H1 (cell line): ENCODE results near the gene TUBB1. TPM values are rescaled to one million over a fixed set of nuclear protein-coding genes. Genes with fewer than 3 reads are reported as not detected.

Experiments used
- CTCF ChIA-PET: fragments of 300-600 bp; sonication (Branson Sonifier 250); formaldehyde crosslinking; loops from one replicate; lab custom pipeline; 2021; ENCODE audit not compliant: partially characterized antibody; lab: Charles Lee
- POLR2A ChIA-PET: fragments of 300-600 bp; sonication (Branson Sonifier 250); formaldehyde crosslinking; loops from one replicate; lab custom pipeline; 2021; ENCODE audit warnings: inconsistent platforms; ENCODE audit not compliant: partially characterized antibody; lab: Charles Lee
- DNase-seq, 2 experiments: peaks; one replicate each; pipeline versions ENCODE4 v3.0.0 to v3.0.0-alpha.2; 2010 to 2022; ENCODE audit warnings: low spot score in 2 of 2, low read depth in 1 of 2, mixed read lengths in 1 of 2
- FAIRE-seq: peaks from 2 replicates; lab custom pipeline; 2011; peaks lifted over from hg19 to GRCh38; lab: Jason Lieb, UNC
- H2AFZ ChIP-seq: 2 replicates; pipeline ENCODE4 v1.8.1; 2012; ENCODE audit warnings: low read length, inconsistent platforms
- H2AK5ac ChIP-seq: 2 replicates; pipeline ENCODE4 v1.6.1; 2013; ENCODE audit warnings: low read depth, low read length
- H2BK120ac ChIP-seq: replicated peaks from 2 replicates; pipeline ENCODE3; 2013; ENCODE audit warnings: low read depth, low read length, inconsistent platforms
- H2BK12ac ChIP-seq: 2 replicates; pipeline ENCODE4 v1.6.1; 2013; ENCODE audit warnings: low read depth, low read length
- H2BK15ac ChIP-seq: 2 replicates; pipeline ENCODE4 v1.6.1; 2013; ENCODE audit warnings: low read length
- H2BK20ac ChIP-seq: 2 replicates; pipeline ENCODE4 v1.6.1; 2013; ENCODE audit warnings: low read length
- H2BK5ac ChIP-seq: 2 replicates; pipeline ENCODE4 v1.6.1; 2013; ENCODE audit warnings: low read depth, low read length
- H3K14ac ChIP-seq: 2 replicates; pipeline ENCODE4 v1.6.1; 2013; ENCODE audit warnings: inconsistent platforms; ENCODE audit not compliant: insufficient read length
- H3K18ac ChIP-seq: 2 replicates; pipeline ENCODE4 v1.6.1; 2013; ENCODE audit warnings: low read length; ENCODE audit errors: extremely low read depth
- H3K23ac ChIP-seq: 2 replicates; pipeline ENCODE4 v1.6.1; 2013; ENCODE audit warnings: inconsistent platforms; ENCODE audit not compliant: insufficient read length
- H3K23me2 ChIP-seq: 2 replicates; pipeline ENCODE4 v1.6.1; 2013; ENCODE audit warnings: low read depth, low read length
- H3K27ac ChIP-seq: 2 replicates; pipeline ENCODE4 v1.6.1; 2011; ENCODE audit warnings: low read depth, low read length, inconsistent platforms
- H3K27me3 ChIP-seq, 4 experiments: replicated peaks in 1 of 4; 1 replicate in 1 of 4; 2 replicates in 3 of 4; pipeline versions ENCODE4 v1.6.1 to v1.8.1; 2011 to 2013; ENCODE audit warnings: low read length in 3 of 4, mild to moderate bottlenecking in 3 of 4, inconsistent platforms in 2 of 4, mixed read lengths in 2 of 4, moderate library complexity in 1 of 4; ENCODE audit not compliant: control insufficient read depth in 3 of 4, insufficient read depth in 3 of 4; ENCODE audit errors: extremely low read depth in 1 of 4
- H3K36me3 ChIP-seq, 4 experiments: 2 replicates each; pipeline versions ENCODE4 v1.6.1 to v1.8.1; 2011 to 2013; ENCODE audit warnings: mild to moderate bottlenecking in 4 of 4, low read length in 3 of 4, moderate library complexity in 2 of 4, control low read depth in 1 of 4, inconsistent platforms in 1 of 4; ENCODE audit not compliant: insufficient read depth in 4 of 4, control insufficient read depth in 2 of 4
- H3K4ac ChIP-seq: replicated peaks from 2 replicates; pipeline ENCODE3; 2013; ENCODE audit warnings: low read length, low read depth, mixed read lengths, inconsistent platforms; ENCODE audit not compliant: insufficient read length
- H3K4me1 ChIP-seq, 4 experiments: replicated peaks in 1 of 4; 1 replicate in 1 of 4; 2 replicates in 3 of 4; pipeline versions ENCODE4 v1.6.1 to v1.8.1; 2011 to 2013; ENCODE audit warnings: low read length in 3 of 4, inconsistent platforms in 2 of 4, mixed read lengths in 1 of 4; ENCODE audit not compliant: insufficient read depth in 4 of 4, control insufficient read depth in 3 of 4
- H3K4me2 ChIP-seq, 2 experiments: 2 replicates each; pipeline versions ENCODE4 v1.6.1 to v1.8.1; 2011 to 2013; ENCODE audit warnings: low read depth in 2 of 2, low read length in 2 of 2, control low read depth in 1 of 2, inconsistent platforms in 1 of 2, mild to moderate bottlenecking in 1 of 2; ENCODE audit not compliant: insufficient read depth in 1 of 2
- H3K4me3 ChIP-seq, 4 experiments: fragments of 200-600, 300-600 bp in 1 of 4; sonication (generic), shearing (Covaris generic), sonication (Bioruptor Twin) in 1 of 4; 2 replicates each; pipeline versions ENCODE4 v1.5.1 to v1.8.1; 2011 to 2016; ENCODE audit warnings: low read length in 4 of 4, low read depth in 3 of 4, control low read depth in 2 of 4, inconsistent platforms in 2 of 4, mild to moderate bottlenecking in 2 of 4, mixed read lengths in 1 of 4, moderate library complexity in 1 of 4; ENCODE audit not compliant: insufficient read depth in 2 of 4; ENCODE audit errors: extremely low read depth in 1 of 4
- H3K56ac ChIP-seq: replicated peaks from 2 replicates; pipeline ENCODE3; 2013; ENCODE audit warnings: low read depth, mild to moderate bottlenecking, mixed read lengths, low read length, inconsistent platforms; ENCODE audit not compliant: insufficient read length
- H3K79me1 ChIP-seq: 2 replicates; pipeline ENCODE4 v1.6.1; 2013; ENCODE audit warnings: low read depth, low read length, control low read depth
- H3K79me2 ChIP-seq, 2 experiments: 2 replicates each; pipeline versions ENCODE4 v1.6.1 to v1.8.1; 2012 to 2013; ENCODE audit warnings: low read length in 2 of 2, mild to moderate bottlenecking in 2 of 2, inconsistent platforms in 1 of 2; ENCODE audit not compliant: insufficient read depth in 2 of 2, control insufficient read depth in 1 of 2
- H3K9ac ChIP-seq, 4 experiments: replicated peaks in 1 of 4; 1 replicate in 1 of 4; 2 replicates in 3 of 4; pipeline versions ENCODE4 v1.6.1 to v1.8.1; 2011 to 2013; ENCODE audit warnings: low read depth in 3 of 4, low read length in 3 of 4, control low read depth in 2 of 4, mild to moderate bottlenecking in 2 of 4, moderate library complexity in 2 of 4, inconsistent platforms in 1 of 4; ENCODE audit errors: extremely low read depth in 1 of 4
- H3K9me3 ChIP-seq, 2 experiments: 2 replicates each; pipeline versions ENCODE4 v1.6.1 to v1.8.1; 2012 to 2013; ENCODE audit warnings: mild to moderate bottlenecking in 2 of 2, moderate library complexity in 2 of 2, control low read depth in 1 of 2, inconsistent platforms in 1 of 2, low read depth in 1 of 2, low read length in 1 of 2, mixed read lengths in 1 of 2; ENCODE audit not compliant: insufficient read depth in 2 of 2
- H4K20me1 ChIP-seq, 2 experiments: replicated peaks in 1 of 2; 2 replicates each; pipeline versions ENCODE3 to v1.8.1; 2011 to 2013; ENCODE audit warnings: inconsistent platforms in 2 of 2, low read length in 2 of 2, mild to moderate bottlenecking in 1 of 2; ENCODE audit not compliant: insufficient read depth in 2 of 2, control insufficient read depth in 1 of 2
- H4K5ac ChIP-seq: 2 replicates; pipeline ENCODE4 v1.6.1; 2013; ENCODE audit warnings: low read length, low read depth, mixed read lengths, inconsistent platforms; ENCODE audit not compliant: insufficient read length
- H4K8ac ChIP-seq: 2 replicates; pipeline ENCODE4 v1.8.0; 2013; ENCODE audit warnings: mild to moderate bottlenecking, moderate library complexity, low read length, inconsistent platforms; ENCODE audit not compliant: insufficient read depth; ENCODE audit errors: extremely low read depth
- H4K91ac ChIP-seq: replicated peaks from 2 replicates; pipeline ENCODE3; 2013; ENCODE audit warnings: low read length, mixed read lengths, inconsistent platforms; ENCODE audit not compliant: insufficient read length
- BACH1 ChIP-seq: IDR thresholded peaks from 2 replicates; pipeline ENCODE4 v1.6.1; 2012; ENCODE audit warnings: low read length, improper control_type of control experiment
- CEBPB ChIP-seq: IDR thresholded peaks from 2 replicates; pipeline ENCODE4 v1.6.1; 2012; ENCODE audit warnings: low read depth, low read length
- CHD2 ChIP-seq: IDR thresholded peaks from 2 replicates; pipeline ENCODE4 v1.6.1; 2012; ENCODE audit warnings: low read length, improper control_type of control experiment
- CTBP2 ChIP-seq: IDR thresholded peaks from 2 replicates; pipeline ENCODE4 v1.7.0; 2011; ENCODE audit warnings: borderline replicate concordance, mild to moderate bottlenecking, moderate library complexity, mixed read lengths, low read length; ENCODE audit not compliant: insufficient read depth, insufficient read length
- EGR1 ChIP-seq: IDR thresholded peaks from 2 replicates; pipeline ENCODE4 v1.6.1; 2011; ENCODE audit warnings: low read depth, low read length, borderline replicate concordance
- HDAC6 ChIP-seq: IDR thresholded peaks from one replicate; pipeline ENCODE4 v1.7.1; 2012; ENCODE audit warnings: low read depth, mild to moderate bottlenecking, inconsistent platforms, low read length, moderate library complexity
- JUN ChIP-seq: IDR thresholded peaks from 2 replicates; pipeline ENCODE4 v1.6.1; 2011; ENCODE audit warnings: low read depth, mild to moderate bottlenecking, improper control_type of control experiment, low read length
- RAD21 ChIP-seq, 2 experiments: IDR thresholded peaks in 1 of 2; conservative IDR thresholded peaks in 1 of 2; 2 replicates each; pipeline ENCODE4 v1.6.1; 2011; ENCODE audit warnings: low read depth in 2 of 2, low read length in 2 of 2, improper control_type of control experiment in 1 of 2, inconsistent platforms in 1 of 2, mild to moderate bottlenecking in 1 of 2, moderate library complexity in 1 of 2
- SIN3A ChIP-seq, 2 experiments: IDR thresholded peaks in 1 of 2; conservative IDR thresholded peaks in 1 of 2; 2 replicates each; pipeline ENCODE4 v1.6.1; 2011 to 2012; ENCODE audit warnings: low read length in 2 of 2, improper control_type of control experiment in 1 of 2, low read depth in 1 of 2, mild to moderate bottlenecking in 1 of 2
- SP2 ChIP-seq: IDR thresholded peaks from 2 replicates; pipeline ENCODE4 v1.6.1; 2012; ENCODE audit warnings: mild to moderate bottlenecking, low read length, inconsistent platforms
- TAF7 ChIP-seq: optimal IDR thresholded peaks from 2 replicates; pipeline ENCODE3; 2011; ENCODE audit warnings: low read depth, mild to moderate bottlenecking, inconsistent platforms, low read length, moderate library complexity, borderline replicate concordance
- TEAD4 ChIP-seq: IDR thresholded peaks from 2 replicates; pipeline ENCODE4 v1.6.1; 2012; ENCODE audit warnings: low read depth, low read length, inconsistent platforms, mixed read lengths
- WGBS, 2 experiments: shearing (Covaris generic) in 1 of 2; methylation state at CpG; one replicate each; pipeline versions ENCODE4 v1.1.6 to v1.1.7; 2013 to 2015; ENCODE audit warnings: low lambda C conversion rate in 2 of 2, mixed read lengths in 2 of 2, inconsistent platforms in 1 of 2, low coverage in 1 of 2, missing lambda C conversion rate in 1 of 2; ENCODE audit not compliant: insufficient replicate concordance in 2 of 2, insufficient coverage in 1 of 2, insufficient read length in 1 of 2; ENCODE audit errors: extremely low coverage in 1 of 2, missing lambda C conversion rate in 1 of 2; 5-methylcytosine and 5-hydroxymethylcytosine counted together
- polyA plus RNA-seq, 7 experiments: library from polyadenylated mRNA; depleted of rRNA in 3 of 7; stranded (reverse) in 5 of 7; unstranded in 2 of 7; fragments of >200 nt in 5 of 7; fragments of 200-250 nt in 2 of 7; gene quantifications; 1 replicate in 5 of 7; 2 replicates in 1 of 7; 4 replicates in 1 of 7; pipeline versions ENCODE4 v1.2.1 to v1.2.3, GENCODE V29; 2011 to 2013; ENCODE audit warnings: missing spikeins in 2 of 7, mixed read lengths in 2 of 7
- total RNA-seq: library from RNA; stranded (reverse); fragmentation: NEBNext Ultra II Directional; extraction: Animal tissue kit (Norgen Biotek cat#: 25700); gene quantifications from 2 replicates; pipeline ENCODE4 v1.2.1, GENCODE V29; 2021

Gene TUBB1
- total and polyA plus RNA-seq, 2 of the 8 experiments (the other 6 are each of a cell fraction or from before 2014, with no cell fraction given), result not detected

DNA sequence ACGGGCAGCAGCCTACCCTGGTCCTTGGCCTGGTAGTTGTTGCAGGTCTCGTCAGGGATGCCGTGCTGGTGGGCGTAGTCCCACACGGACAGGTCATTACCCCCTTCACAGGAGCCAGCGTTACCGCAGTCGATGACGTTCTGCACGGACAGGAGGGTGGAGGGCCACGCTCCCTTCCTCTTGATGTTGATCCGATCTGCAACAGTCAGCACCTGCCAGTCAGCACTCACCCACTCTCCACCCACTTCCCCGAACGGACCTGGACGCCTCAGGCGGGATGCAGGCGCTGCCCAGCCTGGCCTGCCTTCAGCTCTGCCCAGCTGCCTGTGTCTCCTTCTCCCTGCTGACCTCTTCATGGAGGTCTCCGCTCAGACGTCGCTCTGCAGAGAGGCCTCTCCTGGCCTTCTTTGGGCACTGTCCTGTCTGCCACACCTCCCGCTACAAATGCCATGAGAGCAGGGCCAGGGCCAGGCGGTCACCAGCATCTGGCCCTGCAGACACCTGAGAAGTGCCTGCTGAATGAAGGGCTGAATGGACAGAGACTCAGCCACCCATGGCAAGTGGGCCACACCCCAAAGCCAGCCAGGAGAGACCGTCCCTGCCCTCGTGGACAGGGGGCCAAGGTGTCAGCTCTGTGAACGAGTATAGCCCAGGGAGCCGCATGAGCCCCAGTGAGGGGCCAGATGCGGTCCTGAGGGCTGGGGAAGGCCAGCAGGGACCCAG is 17.6 kb upstream of the TUBB1 start:
- Histone ChIP-seq H2AK5ac (no peak overlapping the region), H4K91ac (no peak overlapping the region), H3K9me3 (no peaks in the 10 kb centered on the region), H3K18ac (no peak overlapping the region), H2BK12ac (no peak overlapping the region), H3K56ac (no peak overlapping the region), H2BK120ac (no peak overlapping the region), H3K23ac (no peak overlapping the region), H3K4me1 (peaks cover 0 to 4% (median 3%) of the 10 kb centered on the region in 4 experiments; a peak in 2 of 7 replicates), H3K4me2 (no peak overlapping the region), H3K36me3 (peaks cover 0 to 1% (median 0%) of the 10 kb centered on the region in 4 experiments; a peak in 3 of 8 replicates), H2BK20ac (no peak overlapping the region), H4K5ac (no peak overlapping the region), H3K4me3 (no peak overlapping the region), H3K23me2 (no peaks in the 10 kb centered on the region; the same call in 1 of the 2 replicates), H3K27ac (no peak overlapping the region), H2AFZ (no peak overlapping the region), H3K79me2 (no peaks in the 10 kb centered on the region), H3K27me3 (peaks cover 0 to 2% (median under 1%) of the 10 kb centered on the region in 4 experiments; a peak in 1 of 7 replicates), H3K79me1 (no peaks in the 10 kb centered on the region), H3K4ac (no peak overlapping the region), H4K8ac (no peak overlapping the region), H3K14ac (no peak overlapping the region), H2BK5ac (0 out of 2 replicates have a peak overlapping the region, but pooled peaks have one; percentile 23), H3K9ac (no peak overlapping the region), H2BK15ac (no peak overlapping the region), H4K20me1 (peaks cover 0 to 6% of the 10 kb centered on the region in 2 experiments)
- ChIA-PET POLR2A (interaction anchor here (2.0 kb wide), 1 partner anchor 9 kb away, joined by 6 read pairs; no protein-coding TSS in a partner anchor), CTCF (interaction anchor here (0.6 to 1.0 kb wide), 2 partner anchors 9 to 221 kb away, joined by 3 to 5 read pairs; no protein-coding TSS in a partner anchor)
- DNase-seq (no peak), FAIRE-seq (no peak)
- 93% methylated on average over 25 of the region's 27 CpGs; no CpG with 5 or more reads in 1 of the 2 experiments for WGBS, 2 experiments
- TF ChIP-seq SP2 (no peak), EGR1 (no peak), JUN (no peak), CTBP2 (no peak), SIN3A (conservative IDR thresholded peaks at IDR 0.05 in 1 of 2, IDR thresholded peaks at IDR 0.05 in 1 of 2; ENCODE audit: low read depth in 1 of 2, low read length in 2 of 2) (no peak), CHD2 (no peak), BACH1 (no peak), HDAC6 (no peak), TEAD4 (no peak), TAF7 (no peak), RAD21 (IDR thresholded peaks at IDR 0.05 in 1 of 2, conservative IDR thresholded peaks at IDR 0.05 in 1 of 2; ENCODE audit: low read depth in 2 of 2, low read length in 2 of 2) (no peak), CEBPB (no peak)
